DMS 273 (cell line): ENCODE data around the gene DHX57.

Experiments used
- DNase-seq: peaks from one replicate; lab custom pipeline; 2025; ENCODE audit not compliant: unreplicated experiment; lab: John Stamatoyannopoulos, UW

Gene DHX57, protein sequence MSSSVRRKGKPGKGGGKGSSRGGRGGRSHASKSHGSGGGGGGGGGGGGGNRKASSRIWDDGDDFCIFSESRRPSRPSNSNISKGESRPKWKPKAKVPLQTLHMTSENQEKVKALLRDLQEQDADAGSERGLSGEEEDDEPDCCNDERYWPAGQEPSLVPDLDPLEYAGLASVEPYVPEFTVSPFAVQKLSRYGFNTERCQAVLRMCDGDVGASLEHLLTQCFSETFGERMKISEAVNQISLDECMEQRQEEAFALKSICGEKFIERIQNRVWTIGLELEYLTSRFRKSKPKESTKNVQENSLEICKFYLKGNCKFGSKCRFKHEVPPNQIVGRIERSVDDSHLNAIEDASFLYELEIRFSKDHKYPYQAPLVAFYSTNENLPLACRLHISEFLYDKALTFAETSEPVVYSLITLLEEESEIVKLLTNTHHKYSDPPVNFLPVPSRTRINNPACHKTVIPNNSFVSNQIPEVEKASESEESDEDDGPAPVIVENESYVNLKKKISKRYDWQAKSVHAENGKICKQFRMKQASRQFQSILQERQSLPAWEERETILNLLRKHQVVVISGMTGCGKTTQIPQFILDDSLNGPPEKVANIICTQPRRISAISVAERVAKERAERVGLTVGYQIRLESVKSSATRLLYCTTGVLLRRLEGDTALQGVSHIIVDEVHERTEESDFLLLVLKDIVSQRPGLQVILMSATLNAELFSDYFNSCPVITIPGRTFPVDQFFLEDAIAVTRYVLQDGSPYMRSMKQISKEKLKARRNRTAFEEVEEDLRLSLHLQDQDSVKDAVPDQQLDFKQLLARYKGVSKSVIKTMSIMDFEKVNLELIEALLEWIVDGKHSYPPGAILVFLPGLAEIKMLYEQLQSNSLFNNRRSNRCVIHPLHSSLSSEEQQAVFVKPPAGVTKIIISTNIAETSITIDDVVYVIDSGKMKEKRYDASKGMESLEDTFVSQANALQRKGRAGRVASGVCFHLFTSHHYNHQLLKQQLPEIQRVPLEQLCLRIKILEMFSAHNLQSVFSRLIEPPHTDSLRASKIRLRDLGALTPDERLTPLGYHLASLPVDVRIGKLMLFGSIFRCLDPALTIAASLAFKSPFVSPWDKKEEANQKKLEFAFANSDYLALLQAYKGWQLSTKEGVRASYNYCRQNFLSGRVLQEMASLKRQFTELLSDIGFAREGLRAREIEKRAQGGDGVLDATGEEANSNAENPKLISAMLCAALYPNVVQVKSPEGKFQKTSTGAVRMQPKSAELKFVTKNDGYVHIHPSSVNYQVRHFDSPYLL (N-terminal part only)

DNA sequence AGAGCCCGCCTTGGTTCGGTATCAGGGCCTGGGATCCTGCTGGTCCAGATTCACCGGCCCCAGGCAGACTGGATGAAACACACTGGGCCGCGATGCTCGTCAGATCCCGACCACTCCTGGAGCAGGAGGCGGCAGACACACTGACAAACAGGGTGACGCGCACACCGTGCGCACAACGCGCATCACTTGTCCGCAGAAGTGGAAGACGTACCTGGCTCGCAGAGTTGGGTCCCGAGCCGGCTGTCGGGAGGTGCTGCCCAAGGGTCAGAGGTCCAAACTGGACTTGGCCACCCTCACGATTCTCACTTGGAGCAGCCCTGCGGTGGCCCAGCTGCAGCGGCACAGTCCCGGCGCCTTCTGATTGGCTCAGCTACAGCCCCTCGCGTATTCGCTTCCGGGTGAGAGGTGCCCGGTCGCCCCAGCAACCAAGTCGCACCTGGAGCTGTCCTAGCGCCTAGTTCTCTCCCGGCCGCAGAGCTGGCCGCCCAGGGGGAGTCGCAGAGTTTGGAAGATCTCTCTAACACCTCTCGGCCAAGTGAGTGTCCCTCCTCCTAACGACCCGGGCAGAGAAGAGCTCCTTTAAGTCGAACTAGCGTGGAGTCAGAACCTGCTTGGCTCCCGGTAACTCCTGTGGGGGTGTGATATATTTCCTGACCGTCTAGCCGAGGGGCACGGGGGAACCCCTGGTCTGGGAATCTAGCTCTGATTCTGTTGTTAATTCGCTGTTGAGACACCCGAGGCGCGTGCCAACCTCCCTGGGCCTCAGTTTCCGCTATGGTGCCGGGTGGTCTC is at the start of gene DHX57, which contains the start of gene MORN2:
TSS of gene DHX57 (minus strand) at position 359 of the 792 bp plus-strand sequence. CDS start 7,529 bp downstream, outside the sequence.
TSS of gene MORN2 (plus strand) at position 401 of the 792 bp plus-strand sequence.
- peak; percentile 90 for DNase-seq

- no peak for DNase-seq
These were observed 47.2 kb upstream of the DHX57 start for GRCh38 chr2:38922902-38923301.

GRCh38 chr2:38922389-38922788 is 46.7 kb upstream of the DHX57 start:
- DNase-seq: no peak

DNA sequence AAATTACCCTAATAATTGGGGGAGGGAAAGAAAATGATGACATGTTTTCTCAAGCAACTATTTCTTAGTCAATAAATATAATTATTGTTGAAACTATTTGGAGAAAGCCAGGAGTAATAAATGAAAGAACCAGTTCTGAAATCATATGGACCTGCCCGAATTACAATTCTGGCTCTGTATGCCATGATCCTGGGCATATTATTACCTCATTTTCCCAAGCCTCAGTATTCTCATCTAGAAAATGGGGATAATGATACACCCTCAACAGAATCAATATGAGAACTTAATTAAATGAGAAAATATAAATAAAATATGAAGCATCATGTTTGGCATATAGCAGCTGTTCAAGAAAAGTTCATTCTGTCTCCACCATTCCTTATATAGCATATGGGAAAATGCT is 36.9 kb upstream of the DHX57 start:
- DNase-seq: no peak

DNA sequence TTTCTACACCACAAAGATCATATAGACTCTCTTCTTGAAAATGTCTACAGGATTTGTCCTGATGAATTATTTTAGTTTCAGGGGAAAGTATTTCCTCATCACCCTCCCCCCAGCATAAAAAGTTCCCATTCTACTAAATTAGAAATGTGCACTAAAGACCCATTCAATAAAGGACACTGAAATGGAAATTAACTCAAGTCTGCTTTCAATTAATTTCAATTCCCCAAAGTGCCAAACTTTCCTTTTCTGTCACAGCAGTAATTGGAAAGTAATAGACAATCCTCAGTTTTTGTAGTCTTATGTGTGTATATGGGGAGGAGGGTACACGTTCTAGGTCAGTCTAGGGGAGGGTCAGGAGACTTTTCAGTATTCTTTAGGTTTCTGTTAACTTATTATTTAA is 35.5 kb upstream of the DHX57 start:
- DNase-seq: no peak

DNA sequence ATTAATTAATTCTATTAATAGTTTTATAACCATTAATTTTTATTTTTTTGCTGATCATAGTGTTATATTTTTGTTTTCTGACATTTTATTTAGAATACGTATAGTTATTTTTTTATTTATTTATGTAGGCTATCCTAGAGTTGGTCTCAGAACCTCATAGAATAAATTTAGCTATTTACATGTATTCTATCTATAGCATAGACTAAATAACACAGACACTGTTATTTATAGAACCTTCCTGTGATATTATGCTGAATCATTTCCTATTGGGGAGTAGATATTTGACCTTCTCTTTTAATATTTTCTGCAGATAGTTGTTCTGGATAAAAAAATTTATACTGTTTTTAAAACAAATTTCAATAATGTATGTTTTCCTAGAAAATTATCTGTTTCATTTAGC is 34.1 kb upstream of the DHX57 start:
- no peak for DNase-seq

DNA sequence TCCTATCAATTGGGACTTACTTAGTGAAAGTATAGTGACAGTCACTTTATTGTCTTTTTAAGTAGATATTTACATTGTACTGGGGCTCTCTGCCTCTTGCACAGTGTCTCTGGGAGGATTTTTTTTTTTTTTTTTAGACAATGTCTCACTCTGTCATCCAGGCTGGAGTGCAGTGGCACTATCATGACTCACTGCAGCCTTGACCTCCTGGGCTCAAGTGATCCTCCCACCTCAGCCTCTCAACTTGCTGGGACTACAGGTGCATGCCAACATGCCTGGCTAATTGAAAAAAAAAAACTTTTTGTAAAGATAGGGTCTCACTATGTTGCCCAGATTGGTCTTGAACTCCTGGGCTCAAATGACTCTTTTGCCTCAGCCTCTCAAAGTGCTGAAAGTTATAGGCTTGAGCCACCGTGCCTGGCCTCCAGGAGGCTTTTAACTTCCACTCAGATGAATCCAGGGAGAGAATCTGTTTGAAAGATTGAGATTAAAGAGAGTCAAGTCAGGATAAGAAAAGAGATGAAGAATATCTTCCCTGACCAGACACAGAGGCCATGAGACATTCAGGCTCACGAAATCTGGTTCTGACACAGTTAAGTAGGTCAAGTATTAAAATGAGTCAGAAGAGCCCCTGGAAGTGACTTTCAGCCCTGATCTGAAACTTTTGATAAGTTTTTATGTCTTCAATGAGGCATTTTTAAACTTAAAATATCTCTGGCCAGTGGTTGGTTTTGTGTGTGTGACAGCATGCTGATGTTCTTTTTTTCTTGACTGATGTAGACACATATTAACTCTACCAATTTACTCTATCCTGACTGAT is 32.2 kb upstream of the DHX57 start:
- DNase-seq: no peak

DNA sequence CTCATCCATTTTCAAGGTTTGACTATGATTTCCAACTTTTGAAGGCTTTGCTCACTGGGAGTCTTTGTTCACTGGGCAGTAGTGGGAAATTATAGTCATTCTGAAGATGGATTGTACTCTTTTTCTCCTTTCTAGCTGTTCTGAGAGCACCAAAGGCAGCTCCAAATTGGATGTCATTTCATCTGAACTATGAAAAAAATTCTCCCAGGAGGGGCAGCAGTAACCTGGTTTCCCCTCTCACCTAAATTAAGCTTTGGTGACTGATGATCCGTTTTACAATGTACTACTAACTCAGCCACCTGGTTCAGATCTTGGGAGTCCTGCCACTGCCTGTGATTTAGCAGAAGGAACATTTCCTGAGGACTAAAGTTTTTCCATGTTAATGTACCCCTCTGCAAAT is 31.5 kb upstream of the DHX57 start:
- no peak for DNase-seq

GRCh38 chr2:38905251-38905650 is 29.5 kb upstream of the DHX57 start:
- no peak for DNase-seq

GRCh38 chr2:38900726-38901125 is 25.0 kb upstream of the DHX57 start:
- DNase-seq: no peak

DNA sequence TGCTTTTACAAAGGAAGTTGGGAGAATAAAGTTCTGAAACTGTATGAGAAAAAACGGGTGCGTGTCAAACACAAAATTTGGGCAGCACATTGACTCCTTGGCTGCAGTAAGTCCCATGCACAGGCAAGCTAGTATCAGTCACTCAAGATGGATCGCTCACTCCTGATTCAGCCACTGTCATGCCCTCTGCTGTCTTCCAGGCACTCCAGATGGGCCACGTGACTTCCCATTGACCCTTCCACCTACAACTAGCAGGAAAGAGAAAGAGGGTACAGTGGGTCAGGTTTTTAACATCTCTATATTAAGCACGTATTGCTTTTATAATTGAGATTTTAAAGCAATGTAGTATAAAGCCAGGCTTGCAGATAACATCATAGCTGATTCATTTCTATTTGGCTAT is 22.5 kb upstream of the DHX57 start:
- DNase-seq: no peak

DNA sequence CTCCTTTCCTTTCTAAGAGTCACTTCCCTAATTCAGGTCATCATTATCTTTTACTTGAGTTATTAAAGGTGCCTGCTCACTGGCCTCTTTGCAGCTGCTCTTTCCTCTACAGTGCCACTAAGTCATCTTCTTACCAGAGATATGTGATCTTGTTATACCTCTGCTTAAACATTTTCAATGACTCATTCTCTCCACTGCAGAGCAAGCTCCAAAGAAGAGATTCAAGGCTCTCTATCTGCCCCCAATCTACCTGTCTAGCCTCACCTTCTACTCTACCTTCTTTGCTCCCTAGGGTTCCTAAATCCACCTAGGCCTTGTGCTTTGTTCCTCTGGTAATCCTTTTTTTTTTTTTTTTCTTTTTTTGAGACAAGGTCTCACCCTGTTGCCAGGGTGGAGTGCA is 17.1 kb upstream of the DHX57 start:
- no peak for DNase-seq

DNA sequence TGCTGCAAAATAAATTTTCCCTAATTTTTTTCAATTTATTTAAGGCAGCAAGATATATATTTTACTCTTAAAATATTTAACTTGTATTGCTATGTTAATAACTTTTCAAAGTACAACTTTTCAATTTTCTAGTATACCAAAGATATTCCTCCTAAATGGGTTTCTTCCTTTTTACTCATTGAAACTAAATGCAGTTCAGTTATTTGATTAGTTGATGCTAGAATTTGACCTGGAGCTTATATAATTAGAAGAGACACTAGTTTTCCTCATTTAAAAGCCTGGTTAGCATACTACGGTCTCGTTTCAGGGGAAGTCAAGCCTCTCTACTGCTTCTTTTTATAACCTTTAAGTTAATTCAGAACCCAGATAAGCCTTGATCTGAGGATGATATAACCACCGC is 13.8 kb upstream of the DHX57 start, which contains the start of gene ARHGEF33:
TSS of gene ARHGEF33 (plus strand) at position 301 of the 400 bp plus-strand sequence. CDS start 29,573 bp downstream, outside the sequence.
- DNase-seq: no peak

DNA sequence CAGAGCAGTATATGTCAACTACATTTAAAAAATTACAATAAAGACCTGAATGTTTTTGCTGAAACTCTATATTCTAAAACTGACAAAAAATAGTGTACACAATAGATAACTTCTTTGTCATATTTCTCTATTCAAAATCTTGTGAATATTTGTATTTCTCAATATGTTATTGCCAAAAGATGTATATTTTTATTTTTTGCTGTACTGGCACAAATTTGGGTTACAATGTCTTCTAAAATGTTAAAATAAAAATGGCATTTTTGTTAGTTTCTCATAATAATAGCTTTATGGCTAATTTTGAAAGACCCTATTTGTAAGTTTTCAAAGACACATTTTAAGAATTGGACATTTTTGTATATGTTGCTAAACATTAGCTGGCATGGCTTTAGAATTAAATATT is 13.3 kb upstream of the DHX57 start:
- no peak for DNase-seq

DNA sequence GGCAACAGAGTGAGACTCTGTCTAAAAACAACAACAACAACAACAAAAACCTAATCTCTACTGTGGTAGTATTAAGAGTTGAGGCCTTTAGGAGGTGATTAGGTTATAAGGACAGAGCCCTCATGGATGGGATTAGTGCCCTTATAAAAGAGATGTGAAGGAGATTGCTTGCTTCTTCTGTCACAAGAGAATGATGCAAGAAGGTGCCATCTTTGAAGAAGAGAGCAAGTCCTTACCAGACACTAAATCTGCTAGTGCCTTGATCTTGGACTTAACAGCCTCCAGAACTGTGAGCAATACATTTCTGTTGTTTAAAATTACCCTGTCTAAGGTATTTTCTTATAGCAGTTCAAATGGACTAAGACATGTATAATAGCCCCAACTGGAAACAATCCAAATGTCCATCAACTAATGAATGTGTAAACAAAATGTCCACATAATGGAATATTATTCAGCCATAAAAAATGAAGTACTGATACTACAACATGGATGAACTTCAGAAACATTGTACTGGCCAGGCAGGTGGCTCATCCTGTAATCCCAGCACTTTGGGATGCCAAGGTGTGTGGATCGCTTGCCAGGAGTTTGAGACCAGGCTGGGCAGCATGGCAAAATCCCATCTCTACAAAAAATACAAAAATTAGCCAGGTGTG is 12.3 kb upstream of the DHX57 start:
- DNase-seq: no peak

- no peak for DNase-seq
These were observed 11.6 kb upstream of the DHX57 start for GRCh38 chr2:38887347-38887746.

DNA sequence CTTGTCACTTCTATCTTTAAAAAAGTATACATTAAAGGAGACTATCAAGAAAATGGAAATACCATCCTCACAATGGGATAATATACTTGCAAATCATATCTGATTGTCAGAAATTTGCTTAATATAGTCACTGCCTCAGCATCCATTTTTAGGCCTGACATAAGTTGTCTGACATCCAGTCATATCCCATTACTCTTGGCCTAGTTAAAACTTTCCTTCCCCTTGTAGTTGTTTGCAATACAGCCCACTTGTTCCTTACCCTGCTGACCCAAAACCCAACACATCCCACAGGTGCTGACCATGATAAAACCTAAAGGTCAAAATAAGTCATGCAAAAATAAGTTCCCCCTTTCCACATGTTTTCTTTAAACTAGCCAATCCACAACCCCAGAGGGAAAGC is 10.3 kb upstream of the DHX57 start:
- DNase-seq: no peak

DNA sequence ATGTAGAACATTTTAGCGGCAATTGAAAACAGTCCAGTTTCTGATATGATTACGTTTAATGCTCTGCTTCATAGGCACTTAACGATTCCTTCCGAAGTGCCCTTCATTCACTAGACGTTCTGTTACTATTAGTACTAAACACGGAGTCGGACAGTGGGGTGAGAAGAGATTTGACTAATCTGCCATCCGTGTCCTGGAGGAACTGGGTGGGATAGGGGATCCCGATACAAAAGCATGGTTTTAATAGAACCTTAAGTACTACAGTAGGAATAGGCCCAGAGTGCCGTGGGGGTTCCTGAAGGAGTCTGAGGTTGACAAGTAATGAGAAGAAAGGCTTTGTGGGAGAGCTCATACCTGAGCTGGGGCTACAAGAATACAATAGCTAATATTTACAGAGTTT is 673 bp upstream of the DHX57 start:
- peak; percentile 38 for DNase-seq

- no peak for DNase-seq
These were observed 533 bp downstream of the DHX57 start for GRCh38 chr2:38875227-38875575.
